H9 (cell line): ENCODE results near the gene ZNF451. TPM values are rescaled to one million over a fixed set of nuclear protein-coding genes. Genes with fewer than 3 reads are reported as not detected.

Experiments used
- DNase-seq: peaks from one replicate; pipeline ENCODE4 v3.0.0-alpha.2; 2017
- H2AFZ ChIP-seq: one replicate; pipeline ENCODE4 v1.6.1; 2013; ENCODE audit warnings: mild to moderate bottlenecking, low read length, control low read depth, moderate library complexity
- H2AK5ac ChIP-seq: 2 replicates; pipeline ENCODE4 v1.6.1; 2013; ENCODE audit warnings: low read length, control low read depth, mixed read lengths; ENCODE audit not compliant: insufficient read length
- H2BK120ac ChIP-seq: one replicate; pipeline ENCODE4 v1.6.1; 2013; ENCODE audit warnings: low read depth, mild to moderate bottlenecking, low read length, control low read depth, inconsistent platforms; ENCODE audit not compliant: poor library complexity, severe bottlenecking
- H2BK12ac ChIP-seq: 2 replicates; pipeline ENCODE4 v1.6.1; 2013; ENCODE audit warnings: low read length, control low read depth, mixed read lengths, low read depth; ENCODE audit not compliant: insufficient read length
- H2BK15ac ChIP-seq: 2 replicates; pipeline ENCODE4 v1.6.1; 2013; ENCODE audit warnings: low read depth, low read length, control low read depth
- H2BK20ac ChIP-seq: one replicate; pipeline ENCODE4 v1.6.1; 2013; ENCODE audit warnings: low read depth, mild to moderate bottlenecking, low read length, control low read depth, inconsistent platforms; ENCODE audit not compliant: poor library complexity, severe bottlenecking
- H2BK5ac ChIP-seq: 2 replicates; pipeline ENCODE4 v1.6.1; 2013; ENCODE audit warnings: low read length, control low read depth, mixed read lengths; ENCODE audit not compliant: insufficient read length
- H3K14ac ChIP-seq: 2 replicates; pipeline ENCODE4 v1.6.1; 2013; ENCODE audit warnings: low read length, control low read depth; ENCODE audit not compliant: insufficient read depth
- H3K18ac ChIP-seq: 2 replicates; pipeline ENCODE4 v1.6.1; 2013; ENCODE audit warnings: low read depth, mild to moderate bottlenecking, mixed read lengths, low read length, control low read depth; ENCODE audit not compliant: insufficient read length
- H3K23ac ChIP-seq: 2 replicates; pipeline ENCODE4 v1.6.1; 2013; ENCODE audit warnings: low read length, control low read depth, mixed read lengths, low read depth; ENCODE audit not compliant: insufficient read length
- H3K23me2 ChIP-seq: 2 replicates; pipeline ENCODE4 v1.6.1; 2013; ENCODE audit warnings: low read depth, mild to moderate bottlenecking, mixed read lengths, low read length, control low read depth; ENCODE audit not compliant: insufficient read length, poor library complexity, severe bottlenecking
- H3K27ac ChIP-seq: 2 replicates; pipeline ENCODE4 v1.5.1; 2013; ENCODE audit warnings: low read length, control low read depth, mixed read lengths, low read depth; ENCODE audit not compliant: insufficient read length
- H3K27me3 ChIP-seq: 2 replicates; pipeline ENCODE4 v1.6.1; 2013; ENCODE audit warnings: low read length, control low read depth, inconsistent platforms; ENCODE audit not compliant: insufficient read depth
- H3K4ac ChIP-seq: 2 replicates; pipeline ENCODE4 v1.6.1; 2013; ENCODE audit warnings: low read depth, mild to moderate bottlenecking, control low read depth, inconsistent platforms, low read length, moderate library complexity
- H3K4me1 ChIP-seq: 2 replicates; pipeline ENCODE4 v1.6.1; 2013; ENCODE audit warnings: low read length, control low read depth, inconsistent platforms; ENCODE audit not compliant: insufficient read depth
- H3K4me2 ChIP-seq: 2 replicates; pipeline ENCODE4 v1.6.1; 2013; ENCODE audit warnings: low read length, control low read depth, mixed read lengths; ENCODE audit not compliant: insufficient read length, insufficient read depth
- H3K56ac ChIP-seq: 2 replicates; pipeline ENCODE4 v1.6.1; 2013; ENCODE audit warnings: low read depth, mild to moderate bottlenecking, mixed read lengths, low read length, control low read depth; ENCODE audit not compliant: insufficient read length
- H3K79me1 ChIP-seq: 2 replicates; pipeline ENCODE4 v1.6.1; 2013; ENCODE audit warnings: low read depth, mild to moderate bottlenecking, moderate library complexity, low read length, control low read depth, inconsistent platforms; ENCODE audit not compliant: insufficient read depth, poor library complexity, severe bottlenecking
- H3K79me2 ChIP-seq: 2 replicates; pipeline ENCODE4 v1.6.1; 2013; ENCODE audit warnings: low read length, control low read depth, inconsistent platforms; ENCODE audit not compliant: insufficient read depth
- H3K9ac ChIP-seq: 2 replicates; pipeline ENCODE4 v1.6.1; 2013; ENCODE audit warnings: low read length, control low read depth, mixed read lengths; ENCODE audit not compliant: insufficient read length; ENCODE audit errors: extremely low read depth
- H3K9me3 ChIP-seq: one replicate; pipeline ENCODE4 v1.6.1; 2013; ENCODE audit warnings: low read depth, low read length, inconsistent platforms; ENCODE audit not compliant: control insufficient read depth
- H3T11ph ChIP-seq: one replicate; pipeline ENCODE4 v1.6.1; 2013; ENCODE audit warnings: mild to moderate bottlenecking, low read length, control low read depth, inconsistent platforms
- H4K20me1 ChIP-seq: one replicate; pipeline ENCODE4 v1.6.1; 2013; ENCODE audit not compliant: control insufficient read depth, insufficient read length, insufficient read depth
- H4K5ac ChIP-seq: 2 replicates; pipeline ENCODE4 v1.6.1; 2013; ENCODE audit warnings: low read depth, mild to moderate bottlenecking, mixed read lengths, low read length, control low read depth; ENCODE audit not compliant: insufficient read length
- H4K8ac ChIP-seq: replicated peaks from 2 replicates; pipeline ENCODE4 v1.6.1; 2013; ENCODE audit warnings: low read length, control low read depth, mixed read lengths, low read depth; ENCODE audit not compliant: insufficient read length
- H4K91ac ChIP-seq: 2 replicates; pipeline ENCODE4 v1.6.1; 2013; ENCODE audit warnings: low read depth, mild to moderate bottlenecking, moderate library complexity, mixed read lengths, low read length, control low read depth; ENCODE audit not compliant: insufficient read length
- H3K27ac Mint-ChIP-seq, 3 experiments: 2 replicates in 2 of 3; 3 replicates in 1 of 3; pipeline ENCODE4 v1.8.0; 2020 to 2021; ENCODE audit warnings: mixed read lengths in 3 of 3, mild to moderate bottlenecking in 1 of 3, moderate library complexity in 1 of 3
- H3K27me3 Mint-ChIP-seq: 2 replicates; pipeline ENCODE4 v1.8.0; 2021; ENCODE audit warnings: low read depth, mild to moderate bottlenecking, moderate library complexity, mixed read lengths
- H3K36me3 Mint-ChIP-seq, 3 experiments: 2 replicates in 2 of 3; 3 replicates in 1 of 3; pipeline ENCODE4 v1.8.0; 2020 to 2021; ENCODE audit warnings: low read depth in 3 of 3, mixed read lengths in 3 of 3; ENCODE audit not compliant: insufficient read depth in 1 of 3
- H3K4me1 Mint-ChIP-seq, 2 experiments: 2 replicates each; pipeline ENCODE4 v1.8.0; 2020; ENCODE audit warnings: mixed read lengths in 2 of 2
- H3K4me3 Mint-ChIP-seq, 2 experiments: 2 replicates in 1 of 2; 3 replicates in 1 of 2; pipeline ENCODE4 v1.8.0; 2020 to 2021; ENCODE audit warnings: mild to moderate bottlenecking in 2 of 2, mixed read lengths in 2 of 2, moderate library complexity in 1 of 2
- H3K9me3 Mint-ChIP-seq, 2 experiments: 2 replicates in 1 of 2; 3 replicates in 1 of 2; pipeline ENCODE4 v1.8.0; 2020; ENCODE audit warnings: mild to moderate bottlenecking in 2 of 2, mixed read lengths in 2 of 2, moderate library complexity in 1 of 2
- CTCF ChIP-seq: fragments of 200-600 bp; sonication (generic); conservative IDR thresholded peaks from 3 replicates; pipeline ENCODE4 v1.8.0; 2021; ENCODE audit warnings: antibody characterized with exemption, mild to moderate bottlenecking
- WGBS: extraction: QIAGEN DNeasy Blood & Tissue Kit; methylation state at CpG from one replicate; pipeline ENCODE4 v1.1.7; 2013; ENCODE audit warnings: missing lambda C conversion rate, low lambda C conversion rate, mixed read lengths; ENCODE audit not compliant: insufficient read length; ENCODE audit errors: extremely low coverage; 5-methylcytosine and 5-hydroxymethylcytosine counted together
- total RNA-seq: library from RNA; stranded (reverse); gene quantifications from 2 replicates; pipeline ENCODE4 v1.2.1, GENCODE V29; 2021

Gene ZNF451
- total RNA-seq, 1 experiment from 2014 or later = 71.2 TPM

DNA sequence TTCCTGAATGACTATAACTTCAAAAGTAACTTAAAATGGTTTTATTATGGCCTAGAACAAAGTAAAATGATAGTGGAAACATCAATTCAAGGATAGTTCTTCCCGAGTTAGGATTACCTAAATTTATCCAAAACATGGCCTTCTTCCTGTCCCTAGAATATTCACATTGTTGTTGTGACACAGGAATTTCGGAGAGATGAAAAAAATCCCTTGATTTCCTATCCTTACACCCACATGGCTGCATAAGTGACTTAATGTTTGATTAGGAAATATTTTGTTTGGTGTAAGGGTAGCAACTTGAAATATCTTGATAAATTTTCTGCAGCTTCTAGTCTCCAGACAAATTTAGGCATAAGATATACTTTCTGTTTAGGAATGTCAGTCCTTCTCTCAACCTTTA is 27.8 kb downstream of the ZNF451 start:
- no peak for DNase-seq
- Mint-ChIP-seq H3K27ac (no peak overlapping the region), H3K4me3 (no peak overlapping the region), H3K4me1 (peaks cover 6 to 7% of the 10 kb centered on the region in 2 experiments; a peak in 3 of 4 replicates), H3K27me3 (no peaks in the 10 kb centered on the region), H3K9me3 (peaks cover 5 to 6% of the 10 kb centered on the region in 2 experiments; a peak in 3 of 5 replicates), H3K36me3 (peaks cover 15 to 23% (median 20%) of the 10 kb centered on the region in 3 experiments)
- H3K9me3 ChIP-seq = no peaks in the 10 kb centered on the region
- no peak overlapping the region for H2BK12ac ChIP-seq
- no peak overlapping the region for H3K9ac ChIP-seq
- no peaks in the 10 kb centered on the region for H3K79me1 ChIP-seq
- H3K23ac ChIP-seq = no peak overlapping the region
- H4K20me1 ChIP-seq = no peaks in the 10 kb centered on the region
- no peaks in the 10 kb centered on the region for H3K4me1 ChIP-seq
- TF ChIP-seq CTCF = no peak
- no peak overlapping the region for H3K4ac ChIP-seq
- no peak overlapping the region for H3K56ac ChIP-seq
- H2AK5ac ChIP-seq = no peak overlapping the region
- no peak overlapping the region for H4K8ac ChIP-seq
- no peak overlapping the region for H2AFZ ChIP-seq
- no peak overlapping the region for H4K5ac ChIP-seq
- H3K27me3 ChIP-seq = no peaks in the 10 kb centered on the region
- no peak overlapping the region for H3K27ac ChIP-seq
- no peak overlapping the region for H3K18ac ChIP-seq
- no peaks in the 10 kb centered on the region for H3K23me2 ChIP-seq
- whole genome bisulfite sequencing = no CpG with 5 or more reads among the region's 2 CpGs
- peaks cover 2% of the 10 kb centered on the region; the same call in 1 of the 2 replicates for H3K79me2 ChIP-seq
- no peak overlapping the region for H2BK15ac ChIP-seq
- H3T11ph ChIP-seq = no peak overlapping the region
- H3K4me2 ChIP-seq = no peak overlapping the region
- no peak overlapping the region for H2BK20ac ChIP-seq
- H2BK120ac ChIP-seq = no peak overlapping the region
- H3K14ac ChIP-seq = no peak overlapping the region
- no peak overlapping the region for H4K91ac ChIP-seq
- H2BK5ac ChIP-seq = no peak overlapping the region
